Activated naive CD4-positive, alpha-beta T cell treated with anti-CD3 and anti-CD28 coated beads, Interleukin-2, amount 50 U/mL, for 72 hours (primary cell): ENCODE data around the gene SLC1A2. TPM values are rescaled to one million over a fixed set of nuclear protein-coding genes. Genes with fewer than 3 reads are reported as not detected.

Experiments
- ATAC-seq, 2 donors: fragments of 150-1000 bp; cut with Tn5 transposase; 2 replicates each; pipeline ENCODE4 v1.10.0; 2021; ENCODE audit warnings: mild to moderate bottlenecking in 2 of 2, moderate library complexity in 2 of 2
- DNase-seq, 2 donors: peaks; one replicate each; pipeline ENCODE4 v3.0.0; 2021 to 2022; ENCODE audit warnings: low spot score in 2 of 2
- H3K27ac Mint-ChIP-seq, 2 donors: one replicate each; pipeline ENCODE4 v1.8.0; 2022; ENCODE audit warnings: mild to moderate bottlenecking in 2 of 2, mixed read lengths in 2 of 2
- H3K36me3 Mint-ChIP-seq, 2 donors: one replicate each; pipeline ENCODE4 v1.8.0; 2022; ENCODE audit warnings: mixed read lengths in 2 of 2
- H3K9me3 Mint-ChIP-seq, 2 donors: one replicate each; pipeline ENCODE4 v1.8.0; 2022; ENCODE audit warnings: mixed read lengths in 2 of 2
- total RNA-seq, 2 donors: library from RNA; stranded (reverse); gene quantifications; one replicate each; pipeline ENCODE4 v1.2.3, GENCODE V29; 2022

The SLC1A2 gene
- total RNA-seq, 2 donors from 2014 or later = 0.14 TPM; not detected in 1

GRCh38 chr11:35316161-35316560 is 103.2 kb downstream of the SLC1A2 start:
- Mint-ChIP-seq H3K27ac (no peak overlapping the region), H3K9me3 (peaks cover 0 to 20% of the 10 kb centered on the region in 2 donors), H3K36me3 (peaks cover 0 to 14% of the 10 kb centered on the region in 2 donors)
- no peak for DNase-seq
- no peak for ATAC-seq

GRCh38 chr11:35313760-35314153 is 105.6 kb downstream of the SLC1A2 start:
- Mint-ChIP-seq H3K9me3 (peaks cover 0 to 6% of the 10 kb centered on the region in 2 donors), H3K36me3 (peaks cover 0 to 7% of the 10 kb centered on the region in 2 donors), H3K27ac (no peak overlapping the region)
- no peak for DNase-seq
- ATAC-seq = no peak

- peaks cover 0 to 6% of the 10 kb centered on the region in 2 donors for H3K9me3 Mint-ChIP-seq
- DNase-seq (no peak), ATAC-seq (no peak)
- peaks cover 0 to 7% of the 10 kb centered on the region in 2 donors for H3K36me3 Mint-ChIP-seq
- no peak overlapping the region for H3K27ac Mint-ChIP-seq
These were observed 106.1 kb downstream of the SLC1A2 start for GRCh38 chr11:35313066-35313759.

- no peaks in the 10 kb centered on the region for H3K9me3 Mint-ChIP-seq
- H3K36me3 Mint-ChIP-seq = peaks cover 0 to under 1% of the 10 kb centered on the region in 2 donors
- no peak overlapping the region for H3K27ac Mint-ChIP-seq
- no peak for ATAC-seq
- no peak for DNase-seq
These were observed 108.0 kb downstream of the SLC1A2 start for GRCh38 chr11:35311331-35311730.

GRCh38 chr11:35308157-35308556 is 111.2 kb downstream of the SLC1A2 start:
- DNase-seq (no peak), ATAC-seq (no peak)
- Mint-ChIP-seq H3K27ac (no peak overlapping the region), H3K9me3 (no peaks in the 10 kb centered on the region), H3K36me3 (no peaks in the 10 kb centered on the region)

GRCh38 chr11:35307221-35307621 is 112.1 kb downstream of the SLC1A2 start:
- DNase-seq (no peak), ATAC-seq (no peak)
- H3K9me3 Mint-ChIP-seq = peaks cover 0 to 9% of the 10 kb centered on the region in 2 donors
- H3K27ac Mint-ChIP-seq = no peak overlapping the region
- H3K36me3 Mint-ChIP-seq = peaks cover 0 to 7% of the 10 kb centered on the region in 2 donors

GRCh38 chr11:35305670-35306382 is 113.5 kb downstream of the SLC1A2 start:
- Mint-ChIP-seq H3K36me3 (peaks cover 0 to 10% of the 10 kb centered on the region in 2 donors), H3K27ac (peak overlapping the region; percentile 16 to 44), H3K9me3 (peaks cover 3 to 9% of the 10 kb centered on the region in 2 donors)
- peak; percentile 43 to 52 for ATAC-seq
- DNase-seq = peak in 1 of 2 donors; percentile 14

GRCh38 chr11:35304900-35305460 is 114.4 kb downstream of the SLC1A2 start:
- Mint-ChIP-seq H3K9me3 (peaks cover 3 to 9% of the 10 kb centered on the region in 2 donors), H3K36me3 (peaks cover 0 to 10% of the 10 kb centered on the region in 2 donors), H3K27ac (peak overlapping the region; percentile 13 to 44)
- DNase-seq (no peak), ATAC-seq (no peak)

GRCh38 chr11:35304386-35304775 is 115.0 kb downstream of the SLC1A2 start:
- Mint-ChIP-seq H3K27ac (peak overlapping the region in 1 of 2 donors; percentile 2), H3K9me3 (peaks cover 3 to 9% of the 10 kb centered on the region in 2 donors), H3K36me3 (peaks cover 0 to 10% of the 10 kb centered on the region in 2 donors)
- DNase-seq (no peak), ATAC-seq (peak; percentile 61 to 66)

- ATAC-seq (no peak), DNase-seq (no peak)
- peaks cover 3 to 9% of the 10 kb centered on the region in 2 donors for H3K9me3 Mint-ChIP-seq
- peaks cover 0 to 10% of the 10 kb centered on the region in 2 donors for H3K36me3 Mint-ChIP-seq
- no peak overlapping the region for H3K27ac Mint-ChIP-seq
These were observed 115.6 kb downstream of the SLC1A2 start for GRCh38 chr11:35303596-35304385.

GRCh38 chr11:35302398-35302797 is 117.0 kb downstream of the SLC1A2 start:
- Mint-ChIP-seq H3K9me3 (peaks cover 3 to 9% of the 10 kb centered on the region in 2 donors), H3K27ac (no peak overlapping the region)
- ATAC-seq = no peak

GRCh38 chr11:35298369-35298768 is 121.0 kb downstream of the SLC1A2 start:
- ATAC-seq (no peak), DNase-seq (no peak)
- Mint-ChIP-seq H3K27ac (no peak overlapping the region), H3K36me3 (peaks cover 5 to 10% of the 10 kb centered on the region in 2 donors), H3K9me3 (peaks cover 3 to 9% of the 10 kb centered on the region in 2 donors)

More at GRCh38 chr11:35302398-35302797, 117.0 kb downstream of the SLC1A2 start:
- peaks cover 0 to 10% of the 10 kb centered on the region in 2 donors for H3K36me3 Mint-ChIP-seq
- no peak for DNase-seq

- Mint-ChIP-seq H3K27ac (no peak overlapping the region), H3K36me3 (peaks cover 0 to 5% of the 10 kb centered on the region in 2 donors), H3K9me3 (no peaks in the 10 kb centered on the region)
- ATAC-seq (no peak), DNase-seq (no peak)
These were observed 123.6 kb downstream of the SLC1A2 start for GRCh38 chr11:35295751-35296150.

GRCh38 chr11:35293699-35294098 is 125.7 kb downstream of the SLC1A2 start:
- Mint-ChIP-seq H3K27ac (no peak overlapping the region), H3K9me3 (no peaks in the 10 kb centered on the region), H3K36me3 (peaks cover 0 to 5% of the 10 kb centered on the region in 2 donors)
- DNase-seq (no peak), ATAC-seq (no peak)

- H3K36me3 Mint-ChIP-seq = peaks cover 0 to 5% of the 10 kb centered on the region in 2 donors
- DNase-seq (no peak), ATAC-seq (peak; percentile 60 to 61)
- peak overlapping the region in 1 of 2 donors; percentile 72 for H3K27ac Mint-ChIP-seq
- no peaks in the 10 kb centered on the region for H3K9me3 Mint-ChIP-seq
These were observed 126.3 kb downstream of the SLC1A2 start for GRCh38 chr11:35293035-35293434.

- Mint-ChIP-seq H3K36me3 (peaks cover 0 to 5% of the 10 kb centered on the region in 2 donors), H3K9me3 (no peaks in the 10 kb centered on the region), H3K27ac (peak overlapping the region in 1 of 2 donors; percentile 72)
- no peak for DNase-seq
- peak; percentile 49 to 77 for ATAC-seq
These were observed 127.1 kb downstream of the SLC1A2 start for GRCh38 chr11:35292279-35292678.
